GM12892 (cell line): ENCODE data around the gene SYNPO.

Experiments
- DNase-seq: peaks from one replicate; pipeline ENCODE4 v3.0.0; 2011; ENCODE audit not compliant: insufficient read length
- FAIRE-seq: peaks from 2 replicates; lab custom pipeline; 2011; peaks lifted over from hg19 to GRCh38; lab: Jason Lieb, UNC
- POLR2A ChIP-seq: IDR thresholded peaks from 2 replicates; pipeline ENCODE4 v1.6.1; 2011; ENCODE audit warnings: low read depth, low read length, control low read depth
- POLR2AphosphoS5 ChIP-seq: IDR thresholded peaks from 2 replicates; pipeline ENCODE4 v1.6.1; 2011; ENCODE audit warnings: low read depth, low read length, control low read depth
- TAF1 ChIP-seq: IDR thresholded peaks from 2 replicates; pipeline ENCODE4 v1.6.1; 2011; ENCODE audit warnings: low read depth, mild to moderate bottlenecking, control low read depth, low read length, borderline replicate concordance

Gene SYNPO

GRCh38 chr5:150628936-150629485, 11.4 kb upstream of the SYNPO start:
- FAIRE-seq (no peak), DNase-seq (no peak)
- TF ChIP-seq POLR2A = no peak
- TF ChIP-seq TAF1 = no peak
- TF ChIP-seq POLR2AphosphoS5 = no peak

- DNase-seq (no peak), FAIRE-seq (peak; percentile 65)
These were observed 10.4 kb upstream of the SYNPO start for GRCh38 chr5:150630016-150630415.

GRCh38 chr5:150630461-150631325, 9.8 kb upstream of the SYNPO start:
- TF ChIP-seq TAF1 = no peak
- no peak for TF ChIP-seq POLR2A
- no peak for TF ChIP-seq POLR2AphosphoS5
- no peak for DNase-seq
- FAIRE-seq = no peak

More at GRCh38 chr5:150630016-150630415, 10.4 kb upstream of the SYNPO start:
- TF ChIP-seq POLR2A = no peak
- TF ChIP-seq POLR2AphosphoS5 = no peak
- TF ChIP-seq TAF1 = no peak

- no peak for TF ChIP-seq POLR2AphosphoS5
- no peak for DNase-seq
- no peak for FAIRE-seq
These were observed 9.1 kb upstream of the SYNPO start for GRCh38 chr5:150631326-150631701.

GRCh38 chr5:150632305-150633160, 7.9 kb upstream of the SYNPO start:
- DNase-seq = no peak
- FAIRE-seq = no peak
- TF ChIP-seq POLR2AphosphoS5 = no peak

GRCh38 chr5:150633429-150633828, 7.0 kb upstream of the SYNPO start:
- DNase-seq = no peak
- TF ChIP-seq POLR2AphosphoS5 (no peak), POLR2A (no peak), TAF1 (no peak)
- FAIRE-seq = no peak

GRCh38 chr5:150636391-150637244, 3.8 kb upstream of the SYNPO start:
- TF ChIP-seq POLR2AphosphoS5 = no peak
- no peak for TF ChIP-seq POLR2A
- TF ChIP-seq TAF1 = no peak
- no peak for DNase-seq
- no peak for FAIRE-seq

GRCh38 chr5:150637245-150638052, 3.0 kb upstream of the SYNPO start:
- FAIRE-seq (no peak), DNase-seq (no peak)

GRCh38 chr5:150638053-150638444, 2.4 kb upstream of the SYNPO start:
- DNase-seq (no peak), FAIRE-seq (no peak)
- TF ChIP-seq TAF1 (no peak), POLR2A (no peak), POLR2AphosphoS5 (no peak)

More at GRCh38 chr5:150637245-150638052, 3.0 kb upstream of the SYNPO start:
- TF ChIP-seq TAF1 = no peak
- TF ChIP-seq POLR2A = no peak
- TF ChIP-seq POLR2AphosphoS5 = no peak

- TF ChIP-seq POLR2AphosphoS5 (no peak), TAF1 (no peak), POLR2A (no peak)
- no peak for DNase-seq
- no peak for FAIRE-seq
These were observed 1.7 kb upstream of the SYNPO start for GRCh38 chr5:150638488-150639376.
